Measurements from ENCODE around the gene C17orf113. TPM values are rescaled to one million over a fixed set of nuclear protein-coding genes. Genes with fewer than 3 reads are reported as not detected.
"Not testable (repeated sequence)": the region's sequence is repeated elsewhere in the genome, so short reads cannot be mapped to it uniquely, and the experiment has no call there.

The C17orf113 gene
- total RNA-seq, 1 experiment from 2014 or later = 0.62 TPM

GRCh38 chr17:42010898-42011516 lies 39.4 kb downstream of the C17orf113 start:
- no TSS peak for BruUV-seq (replicated peaks)
- CTCF ChIA-PET = no interaction called here
- peaks cover 96% of the 10 kb centered on the region for H3K79me2 ChIP-seq (ENCODE audit: low read length)
- POLR2A ChIA-PET (ENCODE audit: unreplicated experiment) = no interaction called here
- no peak for TF ChIP-seq EZH2 (IDR thresholded peaks at IDR 0.05; ENCODE audit: low read length, unreplicated experiment)
- no peak overlapping the region for H3K27ac ChIP-seq (ENCODE audit: low read length)
- no peak overlapping the region for H3K4me3 ChIP-seq (ENCODE audit: low read length)
- H2AFZ ChIP-seq (ENCODE audit: low read length) = no peak overlapping the region
- H3F3A ChIP-seq (ENCODE audit: low read length, unreplicated experiment) = no peaks in the 10 kb centered on the region
- no peaks in the 10 kb centered on the region for H3K9me3 ChIP-seq (ENCODE audit: low read length)
- intact Hi-C loops (cut with micrococcal nuclease) = no loop called here
- H3K9me2 ChIP-seq (replicated peaks; ENCODE audit: low read length) = no peaks in the 10 kb centered on the region
- peaks cover 11% of the 10 kb centered on the region; the same call in 1 of the 2 replicates for H3K4me1 ChIP-seq (ENCODE audit: insufficient read depth, low read length)
- DNase-seq (peak; percentile 23), ATAC-seq (no peak)
- no peaks in the 10 kb centered on the region for H3K27me3 ChIP-seq (ENCODE audit: low read length)
- H4K20me1 ChIP-seq (ENCODE audit: low read length) = peaks cover 10% of the 10 kb centered on the region; the same call in 1 of the 2 replicates
- H3K4me2 ChIP-seq (ENCODE audit: low read length) = no peak overlapping the region
- no peak overlapping the region for H3K9ac ChIP-seq (ENCODE audit: low read length)
- H3K36me3 ChIP-seq (ENCODE audit: low read depth, low read length) = no peaks in the 10 kb centered on the region

GRCh38 chr17:42010266-42010680 lies 40.1 kb downstream of the C17orf113 start:
- H3K9ac ChIP-seq (ENCODE audit: low read length); intact Hi-C loops (cut with micrococcal nuclease); H3K27me3 ChIP-seq (ENCODE audit: low read length); H3F3A ChIP-seq (ENCODE audit: low read length, unreplicated experiment); CTCF ChIA-PET; DNase-seq; POLR2A ChIA-PET (ENCODE audit: unreplicated experiment); H3K36me3 ChIP-seq (ENCODE audit: low read depth, low read length); H2AFZ ChIP-seq (ENCODE audit: low read length); H3K9me3 ChIP-seq (ENCODE audit: low read length); H3K27ac ChIP-seq (ENCODE audit: low read length); H3K4me1 ChIP-seq (ENCODE audit: insufficient read depth, low read length); H3K4me3 ChIP-seq (ENCODE audit: low read length); H3K4me2 ChIP-seq (ENCODE audit: low read length); BruUV-seq (replicated peaks); H3K9me2 ChIP-seq (replicated peaks; ENCODE audit: low read length); ATAC-seq: not testable (repeated sequence)
- Histone ChIP-seq H4K20me1 (ENCODE audit: low read length) (peaks cover 10% of the 10 kb centered on the region), H3K79me2 (ENCODE audit: low read length) (peaks cover 96% of the 10 kb centered on the region)

GRCh38 chr17:42009170-42009569 lies 41.2 kb downstream of the C17orf113 start:
- peaks cover 7% of the 10 kb centered on the region; the same call in 1 of the 2 replicates for H3K4me1 ChIP-seq (ENCODE audit: insufficient read depth, low read length)
- H3K4me2 ChIP-seq (ENCODE audit: low read length) = no peak overlapping the region
- no peaks in the 10 kb centered on the region for H3K27me3 ChIP-seq (ENCODE audit: low read length)
- CTCF ChIA-PET = no interaction called here
- no peak overlapping the region for H3K27ac ChIP-seq (ENCODE audit: low read length)
- H3K4me3 ChIP-seq (ENCODE audit: low read length) = no peak overlapping the region
- H3K36me3 ChIP-seq (ENCODE audit: low read depth, low read length) = no peaks in the 10 kb centered on the region
- peaks cover 10% of the 10 kb centered on the region for H4K20me1 ChIP-seq (ENCODE audit: low read length)
- H3K79me2 ChIP-seq (ENCODE audit: low read length) = peaks cover 96% of the 10 kb centered on the region
- no peaks in the 10 kb centered on the region for H3K9me3 ChIP-seq (ENCODE audit: low read length)
- no TSS peak for BruUV-seq (replicated peaks)
- ATAC-seq = no peak
- no peak for DNase-seq
- TF ChIP-seq CTCF (conservative IDR thresholded peaks at IDR 0.05; ENCODE audit: low read depth, low read length) (peak; percentile 40), EZH2phosphoT487 (IDR thresholded peaks at IDR 0.05; ENCODE audit: borderline replicate concordance, low read length) (no peak), EZH2 (IDR thresholded peaks at IDR 0.05; ENCODE audit: low read length, unreplicated experiment) (no peak)
- no peak overlapping the region for H3K9ac ChIP-seq (ENCODE audit: low read length)
- no peaks in the 10 kb centered on the region for H3K9me2 ChIP-seq (replicated peaks; ENCODE audit: low read length)
- no peak overlapping the region for H2AFZ ChIP-seq (ENCODE audit: low read length)
- no peaks in the 10 kb centered on the region for H3F3A ChIP-seq (ENCODE audit: low read length, unreplicated experiment)
- POLR2A ChIA-PET (ENCODE audit: unreplicated experiment) = interaction anchor here (0.6 kb wide), 2 partner anchors 11 to 32 kb away, joined by 3 read pairs; no protein-coding TSS in a partner anchor
- intact Hi-C loops (cut with micrococcal nuclease) = no loop called here

- H3K36me3 ChIP-seq (ENCODE audit: low read depth, low read length) = peaks cover 20% of the 10 kb centered on the region
- H2AFZ ChIP-seq (ENCODE audit: low read length) = no peak overlapping the region
- H3K9me2 ChIP-seq (replicated peaks; ENCODE audit: low read length) = no peaks in the 10 kb centered on the region
- no peaks in the 10 kb centered on the region for H3K9me3 ChIP-seq (ENCODE audit: low read length)
- no peaks in the 10 kb centered on the region for H3K27me3 ChIP-seq (ENCODE audit: low read length)
- peaks cover 11% of the 10 kb centered on the region for H3K4me1 ChIP-seq (ENCODE audit: insufficient read depth, low read length)
- H3F3A ChIP-seq (ENCODE audit: low read length, unreplicated experiment) = no peaks in the 10 kb centered on the region
- intact Hi-C loops (cut with micrococcal nuclease) = no loop called here
- no peak overlapping the region for H3K4me2 ChIP-seq (ENCODE audit: low read length)
- no peak overlapping the region for H3K4me3 ChIP-seq (ENCODE audit: low read length)
- H3K79me2 ChIP-seq (ENCODE audit: low read length) = peaks cover 91% of the 10 kb centered on the region
- no TSS peak for BruUV-seq (replicated peaks)
- POLR2A ChIA-PET (ENCODE audit: unreplicated experiment) = no interaction called here
- ATAC-seq (no peak), DNase-seq (no peak)
- no peak overlapping the region for H3K27ac ChIP-seq (ENCODE audit: low read length)
- TF ChIP-seq EZH2phosphoT487 (IDR thresholded peaks at IDR 0.05; ENCODE audit: borderline replicate concordance, low read length) = no peak
- no peak for TF ChIP-seq CTCF (conservative IDR thresholded peaks at IDR 0.05; ENCODE audit: low read depth, low read length)
- TF ChIP-seq EZH2 (IDR thresholded peaks at IDR 0.05; ENCODE audit: low read length, unreplicated experiment) = no peak
- H4K20me1 ChIP-seq (ENCODE audit: low read length) = no peaks in the 10 kb centered on the region; the same call in none of the 2 replicates
- H3K9ac ChIP-seq (ENCODE audit: low read length) = no peak overlapping the region
- CTCF ChIA-PET = no interaction called here
Observed at GRCh38 chr17:42005166-42005565, 45.2 kb downstream of the C17orf113 start.
